M059J (cell line): Measurements from ENCODE around the gene ACTBL2. TPM values are rescaled to one million over a fixed set of nuclear protein-coding genes. Genes with fewer than 3 reads are reported as not detected.

Experiments used
- DNase-seq: peaks from one replicate; pipeline ENCODE4 v3.0.0-alpha.2; 2012; ENCODE audit warnings: low read depth
- total RNA-seq: library from RNA; depleted of rRNA; stranded (reverse); fragments of >200 nt; shearing (Covaris generic); gene quantifications from 2 replicates; pipeline ENCODE4 v1.2.3, GENCODE V29; 2014

Gene ACTBL2
- total RNA-seq, 1 experiment from 2014 or later = 12.9 TPM

DNA sequence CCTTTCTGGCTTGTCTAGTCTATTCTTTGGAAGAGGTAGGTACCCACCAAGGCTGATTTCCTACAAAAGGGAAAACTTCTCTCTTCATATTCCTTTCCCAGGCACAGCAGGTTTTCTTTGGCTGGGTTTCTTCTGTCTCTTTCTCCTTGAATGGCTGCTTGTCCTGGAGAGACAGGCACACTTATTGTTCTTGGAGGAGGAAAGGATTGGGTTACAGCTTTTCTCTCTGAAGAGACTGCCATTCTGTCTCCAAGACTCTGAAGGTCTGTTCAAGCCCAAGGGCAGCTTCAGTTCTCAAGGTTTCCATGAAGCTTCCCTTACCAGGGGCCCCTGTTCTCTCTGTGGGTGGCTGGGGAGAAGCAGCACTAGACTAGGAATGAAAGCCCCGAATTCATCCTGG is 33.9 kb downstream of the ACTBL2 start:
- no peak for DNase-seq

DNA sequence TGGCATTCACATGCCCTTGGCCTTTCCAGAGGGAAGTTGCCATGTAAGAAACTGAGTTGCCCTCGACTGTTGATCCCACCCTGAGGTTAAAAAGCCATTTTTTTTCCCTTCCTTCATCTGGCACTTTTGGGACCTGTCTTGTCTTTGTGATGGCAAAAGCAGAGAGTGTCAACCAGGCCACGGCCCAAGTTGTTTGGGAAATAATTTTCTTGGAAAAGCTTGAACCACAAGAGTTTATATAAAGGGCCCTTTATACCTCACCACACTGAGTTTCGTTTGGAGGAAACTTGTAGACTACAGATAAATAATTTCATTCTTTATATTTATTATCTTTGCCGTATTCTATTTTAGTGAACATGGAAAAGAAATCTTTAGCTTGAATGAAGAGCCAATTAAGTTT is 34.3 kb downstream of the ACTBL2 start:
- DNase-seq = no peak

DNA sequence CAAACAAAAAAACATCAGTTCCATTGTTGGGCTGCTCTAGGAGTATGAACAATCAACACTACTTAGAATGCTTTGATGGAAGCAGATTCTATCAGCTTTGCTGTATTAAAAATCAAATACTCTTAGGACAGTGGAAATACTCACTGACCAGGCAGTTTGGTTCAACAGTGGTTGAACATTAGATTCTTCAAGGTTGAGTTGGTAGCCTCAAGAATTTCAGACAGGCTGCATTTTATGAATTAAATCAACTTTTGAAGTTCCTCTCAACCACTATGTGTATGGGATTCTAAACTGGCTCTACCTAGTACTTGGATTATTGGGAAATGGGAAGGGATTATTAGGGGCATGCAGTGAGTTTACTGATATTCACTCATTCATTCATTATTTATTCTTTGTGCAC is 35.0 kb downstream of the ACTBL2 start:
- peak; percentile 64 for DNase-seq

DNA sequence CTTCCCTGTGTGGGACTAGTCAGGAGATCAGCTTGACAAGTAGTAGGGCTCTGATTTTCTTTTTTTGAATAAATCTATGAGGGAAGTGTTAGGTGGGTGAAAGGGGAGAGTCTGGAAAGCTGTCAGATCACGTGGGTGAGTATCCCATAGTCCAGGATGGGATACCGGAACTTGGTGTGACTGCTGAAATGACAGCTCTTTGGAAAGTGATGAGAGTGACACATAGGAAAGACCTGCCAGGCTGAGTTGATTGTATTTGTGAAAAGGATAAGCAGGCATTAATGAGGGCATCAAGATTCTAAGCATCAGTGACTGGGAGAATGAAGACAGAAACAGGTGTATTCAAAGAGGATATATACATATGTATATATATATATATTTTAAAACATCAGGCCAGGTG is 35.6 kb downstream of the ACTBL2 start:
- DNase-seq = no peak

DNA sequence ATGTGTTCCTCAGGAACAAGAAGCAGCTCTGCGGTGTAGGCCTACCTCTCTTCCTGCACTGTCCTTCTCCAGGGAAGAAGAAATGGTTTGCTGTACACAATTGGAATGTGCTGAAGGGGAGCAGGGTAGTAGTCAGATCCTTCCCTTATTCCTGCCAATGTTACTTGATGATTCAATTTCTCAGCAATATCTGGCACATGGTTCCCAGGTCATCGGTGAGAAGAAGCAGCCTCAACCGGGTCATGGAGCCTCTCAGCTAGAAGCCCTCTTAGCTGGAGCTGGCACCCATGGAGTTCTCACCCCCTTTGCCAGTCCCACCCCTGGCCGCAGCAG is 36.9 kb downstream of the ACTBL2 start:
- no peak for DNase-seq

DNA sequence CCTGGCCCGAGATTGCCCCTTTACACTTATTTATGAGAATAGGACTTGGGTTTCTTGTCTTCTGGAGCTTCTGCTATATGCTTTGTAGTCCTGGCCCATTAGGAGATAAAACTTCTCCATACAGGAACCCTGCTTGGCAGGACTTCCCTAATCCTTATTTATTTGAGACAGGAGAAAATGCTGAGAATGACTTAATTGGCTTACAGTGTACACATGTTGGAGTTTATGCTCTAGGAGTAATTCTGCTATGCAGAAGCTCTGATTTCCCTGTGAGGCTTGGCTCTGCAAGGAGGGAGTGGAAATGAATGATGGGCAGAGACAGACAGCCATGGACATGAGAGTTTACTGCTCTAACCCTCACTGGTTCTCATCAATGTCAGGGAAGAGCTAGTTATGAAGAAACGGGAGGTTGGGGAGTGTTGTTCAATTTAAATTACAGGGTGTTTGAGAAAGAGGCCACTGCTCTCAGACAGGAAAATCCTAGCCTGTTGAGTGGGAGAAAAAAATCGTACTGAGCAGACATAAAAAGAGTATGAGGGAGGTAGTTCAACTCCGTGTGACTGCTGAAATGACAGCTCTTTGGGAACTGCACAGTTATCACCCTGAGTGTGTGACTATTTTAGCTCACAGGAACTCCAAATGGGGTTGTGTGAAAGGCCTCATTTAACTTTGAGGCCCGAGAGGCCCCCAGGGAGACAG is 37.5 kb downstream of the ACTBL2 start:
- no peak for DNase-seq

DNA sequence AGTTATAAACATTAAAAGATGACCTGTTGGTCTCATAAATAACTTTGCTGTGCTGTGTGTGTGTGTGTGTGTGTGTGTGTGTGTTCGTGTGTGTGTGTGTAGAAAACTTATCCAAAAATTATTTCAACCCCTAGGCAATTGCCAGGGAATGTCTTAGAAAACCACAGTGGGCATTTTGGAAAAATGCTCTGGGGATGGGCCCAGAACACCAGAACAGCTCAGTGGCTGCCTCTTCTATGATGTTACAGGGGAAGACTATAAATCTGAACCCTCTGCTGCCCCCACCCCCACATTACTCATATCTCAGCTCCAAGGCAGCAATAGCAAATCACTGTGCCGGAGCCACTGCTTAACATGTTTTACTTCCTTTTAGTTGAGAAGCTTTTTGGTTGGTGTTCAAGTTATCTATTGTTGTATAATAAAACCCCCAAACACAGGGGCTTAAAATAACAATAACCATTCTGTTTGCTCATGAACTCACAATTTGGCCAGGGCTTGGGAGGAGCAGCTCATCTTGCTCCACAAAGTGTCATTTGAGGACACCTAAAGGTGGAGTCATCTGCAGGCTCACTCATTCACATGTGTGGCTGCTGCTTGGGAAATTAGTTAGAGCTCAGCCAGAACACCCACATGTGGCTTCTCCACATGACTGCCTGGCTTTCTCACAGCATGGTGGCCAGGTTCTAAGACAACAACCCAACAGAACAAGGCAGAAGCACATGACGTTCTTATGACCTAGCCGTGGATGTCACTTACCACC is 40.4 kb downstream of the ACTBL2 start:
- DNase-seq = peak; percentile 96

DNA sequence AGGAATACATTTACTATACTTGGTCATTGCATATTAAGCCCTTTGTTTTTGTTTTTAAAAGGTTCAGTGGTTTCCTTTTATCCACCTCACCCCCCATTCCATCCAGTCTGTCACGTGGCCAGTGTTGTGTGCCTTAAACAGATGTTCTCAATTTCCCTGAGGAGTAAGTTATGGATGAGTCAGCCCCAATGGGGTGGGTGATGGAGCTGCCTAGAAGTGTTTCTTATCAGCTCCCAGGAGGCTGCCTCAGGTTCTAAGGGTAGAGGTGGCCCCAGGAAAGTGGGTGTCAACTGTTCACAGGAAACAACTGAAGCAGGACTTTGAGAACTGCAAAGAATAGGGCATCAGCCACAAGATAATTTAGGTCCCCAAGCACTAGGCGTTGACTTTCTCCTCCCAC is 41.1 kb downstream of the ACTBL2 start:
- peak; percentile 99 for DNase-seq

DNA sequence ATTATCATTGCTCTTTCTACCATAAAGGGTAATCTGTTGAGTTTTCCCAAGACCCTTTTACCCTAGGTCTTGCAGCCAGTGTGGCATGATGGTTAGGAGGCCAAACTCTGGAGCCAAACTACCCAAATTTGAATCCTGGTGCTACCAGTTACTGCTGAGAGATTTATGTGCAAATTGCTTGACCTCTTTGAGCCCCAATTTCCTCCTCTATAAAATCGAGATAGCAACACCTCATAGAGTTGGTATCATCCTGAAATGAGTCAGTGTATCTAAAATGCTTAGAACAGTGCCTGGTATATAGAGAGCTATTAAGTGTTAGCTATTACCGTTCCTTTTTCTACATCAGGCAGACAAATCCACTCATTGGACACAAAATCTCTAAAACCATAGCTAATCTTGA is 43.0 kb downstream of the ACTBL2 start:
- DNase-seq = no peak

DNA sequence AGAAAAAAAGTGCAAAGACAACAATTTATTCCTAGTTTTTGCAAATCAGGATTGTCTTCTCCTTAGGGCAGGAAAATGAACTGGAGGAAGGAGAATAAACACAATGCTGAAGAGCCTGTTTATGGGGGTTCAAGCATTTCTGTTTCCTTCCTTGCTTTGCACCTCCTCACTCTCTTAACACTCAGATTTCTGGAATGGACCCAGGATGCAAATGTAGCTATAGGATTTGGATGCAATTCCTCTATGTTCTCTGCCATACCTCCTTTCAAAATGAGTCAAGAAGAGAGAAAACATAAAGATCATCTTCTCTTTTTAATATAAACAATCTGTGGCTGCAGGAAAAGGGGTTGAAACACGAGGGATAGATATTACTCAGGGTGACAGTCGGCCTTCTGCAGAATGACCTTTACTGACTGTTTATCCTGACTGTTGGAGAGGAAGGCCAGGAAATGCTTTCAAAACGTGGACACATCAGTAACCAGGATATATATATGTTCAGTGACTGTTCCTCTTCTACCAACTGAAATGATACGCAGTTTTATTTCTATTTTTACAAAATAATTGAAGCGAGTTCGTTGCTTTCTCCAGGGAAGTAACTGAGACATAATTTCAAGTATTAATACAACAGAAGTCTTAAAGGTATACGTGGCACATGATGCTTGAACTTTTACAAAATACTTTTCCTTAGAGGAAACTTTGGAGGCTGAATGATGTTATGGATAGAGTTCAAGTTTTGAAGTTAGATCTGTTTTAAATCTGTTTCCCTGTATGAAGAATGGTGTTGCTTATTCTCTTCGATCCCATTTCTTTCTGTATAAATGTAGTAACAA is 44.4 kb downstream of the ACTBL2 start:
- no peak for DNase-seq

DNA sequence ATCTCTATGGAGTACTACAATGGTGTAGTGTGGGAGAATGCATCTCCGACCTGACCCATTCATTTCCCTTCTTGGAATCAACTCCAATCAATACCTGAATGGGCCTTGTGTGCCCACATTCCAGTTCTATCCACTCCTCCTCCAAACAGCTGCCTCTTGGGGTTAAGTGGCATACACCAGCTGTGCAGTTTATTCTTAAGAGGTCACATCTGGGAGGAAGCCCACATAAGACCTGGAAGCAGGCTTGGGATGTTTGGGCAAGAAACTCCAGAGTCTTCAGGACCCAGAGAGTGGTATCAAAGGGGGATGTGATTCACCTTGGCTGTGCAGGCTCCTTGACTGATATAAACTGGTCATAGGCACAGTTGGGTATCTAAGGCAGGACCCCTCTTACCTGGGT is 46.0 kb downstream of the ACTBL2 start:
- no peak for DNase-seq

DNA sequence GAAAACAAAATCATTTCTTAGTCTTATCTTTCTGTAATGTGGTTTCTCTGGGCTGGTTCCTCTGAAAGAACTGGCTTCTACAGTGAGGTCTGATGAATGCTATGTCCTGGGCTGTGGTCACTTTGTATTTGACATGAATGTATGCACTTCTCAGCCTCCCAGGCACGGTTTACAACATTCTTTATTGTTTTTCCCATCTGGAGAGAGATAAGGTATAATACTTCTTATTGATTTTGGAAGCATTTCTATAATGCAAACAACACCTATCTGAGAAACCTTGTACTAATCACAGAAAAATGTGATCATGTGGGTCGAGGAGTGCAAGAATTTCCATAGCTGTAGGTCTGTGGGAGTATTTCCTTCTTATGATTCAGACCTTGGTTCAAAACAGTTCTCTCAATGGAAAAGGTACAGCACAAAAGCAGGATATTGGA is 46.9 kb downstream of the ACTBL2 start:
- peak; percentile 85 for DNase-seq

DNA sequence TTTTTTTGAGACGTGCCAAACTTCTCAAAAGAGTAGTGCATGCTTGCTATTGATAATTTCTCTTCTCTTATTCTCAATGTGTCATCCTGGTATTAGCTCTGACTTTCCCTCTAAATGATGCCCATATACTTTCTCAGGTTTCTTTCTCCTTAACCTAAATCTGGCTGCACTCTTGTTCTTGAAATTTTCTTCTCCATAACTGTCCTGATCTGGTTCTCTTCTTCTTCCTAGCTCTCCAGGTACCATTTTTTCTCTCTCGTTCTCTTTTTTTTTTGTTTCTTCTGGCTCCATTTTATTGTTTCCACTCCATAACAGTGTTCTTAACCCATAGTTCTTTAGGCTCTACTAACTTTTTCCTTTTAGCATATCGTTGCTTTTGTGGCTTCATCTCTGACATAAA is 47.9 kb downstream of the ACTBL2 start:
- no peak for DNase-seq

DNA sequence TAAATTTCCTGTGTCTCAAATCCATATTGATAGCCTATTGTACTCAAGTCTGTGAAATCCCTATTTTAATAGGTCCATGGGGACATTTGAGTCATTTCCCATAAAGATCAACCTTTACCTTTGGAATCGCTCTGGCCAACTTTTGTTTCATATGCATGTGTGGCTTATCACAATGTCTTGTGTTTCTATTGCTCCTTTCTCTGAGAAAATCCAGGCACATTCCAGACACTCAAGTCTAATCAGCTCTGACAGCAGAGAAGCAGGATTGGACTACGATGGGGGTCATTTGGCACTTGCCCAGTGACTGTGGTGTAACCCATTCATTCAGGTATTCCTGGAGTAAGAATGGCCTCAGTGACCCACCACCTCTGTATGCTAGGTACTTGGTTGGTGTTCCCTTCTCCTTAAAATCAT is 48.4 kb downstream of the ACTBL2 start:
- DNase-seq = peak; percentile 79

DNA sequence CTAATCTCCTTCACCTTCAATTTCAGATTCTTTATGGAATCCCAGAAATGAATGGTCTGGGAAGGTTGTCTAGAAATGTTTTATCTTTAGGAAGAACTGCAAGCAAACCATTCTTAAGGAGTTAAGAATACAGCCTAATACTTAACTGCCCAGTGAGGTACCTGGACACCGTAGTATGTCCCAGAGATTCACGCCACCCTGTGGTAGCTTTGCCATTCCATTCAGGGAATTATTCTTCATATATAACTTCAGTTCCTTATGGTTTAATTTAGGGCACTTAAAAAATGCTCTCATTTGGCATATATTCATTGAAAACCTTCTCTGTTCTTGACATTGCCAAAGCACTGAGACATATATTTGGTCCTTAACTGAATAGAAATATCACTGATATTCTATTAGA is 49.7 kb downstream of the ACTBL2 start:
- DNase-seq = no peak

DNA sequence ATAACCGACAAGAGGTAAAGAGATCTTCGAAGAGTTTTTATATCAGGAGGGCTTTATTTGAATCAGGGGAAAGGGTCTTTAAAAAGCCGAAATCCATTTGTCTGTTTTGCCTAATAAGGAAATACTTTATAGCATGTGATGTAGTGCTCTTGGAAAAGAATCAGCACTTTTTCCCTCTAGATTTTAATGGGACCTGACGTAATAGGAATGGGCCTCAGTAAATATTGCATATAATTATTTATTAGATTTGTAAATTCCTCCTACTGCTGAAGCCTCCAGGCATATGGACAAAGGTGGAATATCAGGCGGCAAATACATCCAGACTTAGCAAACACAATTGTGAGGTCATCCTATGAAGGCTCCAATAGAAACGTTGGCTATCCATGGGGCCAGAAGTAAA is 50.9 kb downstream of the ACTBL2 start:
- DNase-seq = no peak
